GM04504 (cell line): Measurements from ENCODE around the gene MOB1A.

ENCODE experiments used
- DNase-seq: peaks from one replicate; pipeline ENCODE4 v3.0.0-alpha.2; 2012; ENCODE audit warnings: low read depth

Gene MOB1A

DNA sequence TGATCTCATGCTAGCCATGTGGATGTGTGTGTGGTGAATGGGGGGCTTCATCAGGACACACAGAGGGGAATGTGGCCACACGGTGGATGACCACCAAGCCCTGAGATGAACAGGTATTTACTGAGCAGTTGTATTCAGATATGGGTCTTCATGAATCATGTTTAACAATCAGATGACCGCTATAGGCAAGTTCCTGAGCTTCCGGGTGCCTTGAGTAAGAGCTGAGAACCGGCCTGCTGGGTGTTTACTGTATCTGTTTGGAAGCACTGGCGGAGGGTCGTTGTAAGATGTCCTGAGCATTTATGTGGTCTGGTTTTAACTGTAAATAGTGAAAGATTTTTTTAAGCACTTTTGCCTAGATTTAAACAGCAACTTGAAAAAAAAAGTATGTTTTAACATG is 74.9 kb downstream of the MOB1A start:
- no peak for DNase-seq
